ENCODE results near the gene TROAP. TPM values are rescaled to one million over a fixed set of nuclear protein-coding genes. Genes with fewer than 3 reads are reported as not detected.

Gene TROAP
- total and polyA plus RNA-seq, 2 experiments from 2014 or later = 46.4 to 47.5 TPM

- no peak for TF ChIP-seq ETS1 (IDR thresholded peaks at IDR 0.05)
- TF ChIP-seq EZH2 (IDR thresholded peaks at IDR 0.05; ENCODE audit: low read depth, unreplicated experiment) = peak; percentile 74
- H4K20me1 ChIP-seq (replicated peaks; ENCODE audit: insufficient read depth) = peaks cover 18% of the 10 kb centered on the region
These were observed 20.1 kb downstream of the TROAP start for GRCh38 chr12:49342914-49343731.

DNA sequence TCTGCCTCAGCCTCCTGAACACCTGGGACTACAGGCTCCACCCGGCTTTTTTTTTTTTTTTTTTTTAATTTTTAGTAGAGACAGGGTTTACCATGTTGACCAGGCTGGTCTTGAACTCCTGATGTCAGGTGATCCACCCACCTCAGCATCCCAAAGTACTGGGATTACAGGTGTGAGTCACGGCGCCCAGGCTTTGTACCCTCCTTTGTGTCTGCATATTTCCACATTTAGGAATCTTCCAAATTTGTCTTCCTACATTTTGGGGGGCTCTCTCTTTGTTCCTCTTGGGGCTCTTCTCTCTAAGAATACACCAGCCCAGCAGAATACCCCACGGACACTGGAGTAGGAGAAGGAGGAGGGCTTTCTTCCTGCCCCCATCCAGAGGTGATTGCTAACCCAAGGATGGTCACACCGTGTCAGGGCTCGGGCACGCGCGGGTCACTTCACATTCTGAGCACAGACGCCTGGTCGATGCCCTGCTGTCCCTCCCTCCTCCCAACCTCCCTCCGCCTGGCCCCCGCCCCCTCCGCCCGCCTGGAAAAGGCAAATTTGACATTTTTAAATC, 21.5 kb downstream of the TROAP start:
- no peak overlapping the region for H3K27ac ChIP-seq (ENCODE audit: low read depth)
- peaks cover 6% of the 10 kb centered on the region; the same call in 2 of the 3 replicates for H3K9me3 Mint-ChIP-seq
- no peaks in the 10 kb centered on the region for H3K9me2 ChIP-seq (ENCODE audit: insufficient read depth)
- H3K79me2 ChIP-seq (replicated peaks; ENCODE audit: insufficient read depth) = no peaks in the 10 kb centered on the region
- H4K20me1 ChIP-seq (replicated peaks; ENCODE audit: insufficient read depth) = peaks cover 18% of the 10 kb centered on the region
- ATAC-seq (no peak), DNase-seq (ENCODE audit: low spot score) (peak; percentile 17)
- no peaks in the 10 kb centered on the region; the same call in 2 of the 3 replicates for H3K36me3 Mint-ChIP-seq (ENCODE audit: low read depth)
- no peak overlapping the region for H2AFZ ChIP-seq
- TF ChIP-seq POLR2AphosphoS5 (IDR thresholded peaks at IDR 0.05; ENCODE audit: low read depth) (no peak), EZH2phosphoT487 (IDR thresholded peaks at IDR 0.05; ENCODE audit: unreplicated experiment) (no peak), EZH2 (IDR thresholded peaks at IDR 0.05; ENCODE audit: low read depth, unreplicated experiment) (peak; percentile 54)
- TF ChIP-seq, protein P1, sequence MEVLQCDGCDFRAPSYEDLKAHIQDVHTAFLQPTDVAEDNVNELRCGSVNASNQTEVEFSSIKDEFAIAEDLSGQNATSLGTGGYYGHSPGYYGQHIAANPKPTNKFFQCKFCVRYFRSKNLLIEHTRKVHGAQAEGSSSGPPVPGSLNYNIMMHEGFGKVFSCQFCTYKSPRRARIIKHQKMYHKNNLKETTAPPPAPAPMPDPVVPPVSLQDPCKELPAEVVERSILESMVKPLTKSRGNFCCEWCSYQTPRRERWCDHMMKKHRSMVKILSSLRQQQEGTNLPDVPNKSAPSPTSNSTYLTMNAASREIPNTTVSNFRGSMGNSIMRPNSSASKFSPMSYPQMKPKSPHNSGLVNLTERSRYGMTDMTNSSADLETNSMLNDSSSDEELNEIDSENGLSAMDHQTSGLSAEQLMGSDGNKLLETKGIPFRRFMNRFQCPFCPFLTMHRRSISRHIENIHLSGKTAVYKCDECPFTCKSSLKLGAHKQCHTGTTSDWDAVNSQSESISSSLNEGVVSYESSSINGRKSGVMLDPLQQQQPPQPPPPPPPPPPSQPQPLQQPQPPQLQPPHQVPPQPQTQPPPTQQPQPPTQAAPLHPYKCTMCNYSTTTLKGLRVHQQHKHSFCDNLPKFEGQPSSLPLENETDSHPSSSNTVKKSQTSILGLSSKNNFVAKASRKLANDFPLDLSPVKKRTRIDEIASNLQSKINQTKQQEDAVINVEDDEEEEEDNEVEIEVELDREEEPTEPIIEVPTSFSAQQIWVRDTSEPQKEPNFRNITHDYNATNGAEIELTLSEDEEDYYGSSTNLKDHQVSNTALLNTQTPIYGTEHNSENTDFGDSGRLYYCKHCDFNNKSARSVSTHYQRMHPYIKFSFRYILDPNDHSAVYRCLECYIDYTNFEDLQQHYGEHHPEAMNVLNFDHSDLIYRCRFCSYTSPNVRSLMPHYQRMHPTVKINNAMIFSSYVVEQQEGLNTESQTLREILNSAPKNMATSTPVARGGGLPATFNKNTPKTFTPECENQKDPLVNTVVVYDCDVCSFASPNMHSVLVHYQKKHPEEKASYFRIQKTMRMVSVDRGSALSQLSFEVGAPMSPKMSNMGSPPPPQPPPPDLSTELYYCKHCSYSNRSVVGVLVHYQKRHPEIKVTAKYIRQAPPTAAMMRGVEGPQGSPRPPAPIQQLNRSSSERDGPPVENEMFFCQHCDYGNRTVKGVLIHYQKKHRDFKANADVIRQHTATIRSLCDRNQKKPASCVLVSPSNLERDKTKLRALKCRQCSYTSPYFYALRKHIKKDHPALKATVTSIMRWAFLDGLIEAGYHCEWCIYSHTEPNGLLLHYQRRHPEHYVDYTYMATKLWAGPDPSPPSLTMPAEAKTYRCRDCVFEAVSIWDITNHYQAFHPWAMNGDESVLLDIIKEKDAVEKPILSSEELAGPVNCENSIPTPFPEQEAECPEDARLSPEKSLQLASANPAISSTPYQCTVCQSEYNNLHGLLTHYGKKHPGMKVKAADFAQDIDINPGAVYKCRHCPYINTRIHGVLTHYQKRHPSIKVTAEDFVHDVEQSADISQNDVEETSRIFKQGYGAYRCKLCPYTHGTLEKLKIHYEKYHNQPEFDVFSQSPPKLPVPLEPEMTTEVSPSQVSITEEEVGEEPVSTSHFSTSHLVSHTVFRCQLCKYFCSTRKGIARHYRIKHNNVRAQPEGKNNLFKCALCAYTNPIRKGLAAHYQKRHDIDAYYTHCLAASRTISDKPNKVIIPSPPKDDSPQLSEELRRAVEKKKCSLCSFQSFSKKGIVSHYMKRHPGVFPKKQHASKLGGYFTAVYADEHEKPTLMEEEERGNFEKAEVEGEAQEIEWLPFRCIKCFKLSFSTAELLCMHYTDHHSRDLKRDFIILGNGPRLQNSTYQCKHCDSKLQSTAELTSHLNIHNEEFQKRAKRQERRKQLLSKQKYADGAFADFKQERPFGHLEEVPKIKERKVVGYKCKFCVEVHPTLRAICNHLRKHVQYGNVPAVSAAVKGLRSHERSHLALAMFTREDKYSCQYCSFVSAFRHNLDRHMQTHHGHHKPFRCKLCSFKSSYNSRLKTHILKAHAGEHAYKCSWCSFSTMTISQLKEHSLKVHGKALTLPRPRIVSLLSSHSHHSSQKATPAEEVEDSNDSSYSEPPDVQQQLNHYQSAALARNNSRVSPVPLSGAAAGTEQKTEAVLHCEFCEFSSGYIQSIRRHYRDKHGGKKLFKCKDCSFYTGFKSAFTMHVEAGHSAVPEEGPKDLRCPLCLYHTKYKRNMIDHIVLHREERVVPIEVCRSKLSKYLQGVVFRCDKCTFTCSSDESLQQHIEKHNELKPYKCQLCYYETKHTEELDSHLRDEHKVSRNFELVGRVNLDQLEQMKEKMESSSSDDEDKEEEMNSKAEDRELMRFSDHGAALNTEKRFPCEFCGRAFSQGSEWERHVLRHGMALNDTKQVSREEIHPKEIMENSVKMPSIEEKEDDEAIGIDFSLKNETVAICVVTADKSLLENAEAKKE (CRISPR knock-in tag; IDR thresholded peaks at IDR 0.05) = no peak
- H3K27me3 Mint-ChIP-seq (ENCODE audit: insufficient read depth, low read depth, poor library complexity) = peaks cover 97% of the 10 kb centered on the region
- H3K27me3 ChIP-seq (ENCODE audit: insufficient read depth) = peaks cover 99% of the 10 kb centered on the region
- no peaks in the 10 kb centered on the region for H3K36me3 ChIP-seq (ENCODE audit: insufficient read depth)
- peaks cover 37% of the 10 kb centered on the region for H3K4me1 ChIP-seq (ENCODE audit: insufficient read depth)
- no peak overlapping the region for H3K27ac Mint-ChIP-seq
- H3K4me1 Mint-ChIP-seq = peaks cover 44% of the 10 kb centered on the region
- peak overlapping the region; percentile 50; the same call in 2 of the 3 replicates for H3K4me3 Mint-ChIP-seq
- H3F3A ChIP-seq (replicated peaks; ENCODE audit: low read depth) = peaks cover 25% of the 10 kb centered on the region
- H3K4me2 ChIP-seq = peak overlapping the region; percentile 78
- peak overlapping the region; percentile 47 for H3K4me3 ChIP-seq

More at GRCh38 chr12:49342914-49343731, 20.1 kb downstream of the TROAP start:
- Histone ChIP-seq H3K36me3 (ENCODE audit: insufficient read depth) (no peaks in the 10 kb centered on the region), H3K79me2 (replicated peaks; ENCODE audit: insufficient read depth) (no peaks in the 10 kb centered on the region), H3K27me3 (ENCODE audit: insufficient read depth) (peaks cover 99% of the 10 kb centered on the region), H3K4me2 (peak overlapping the region; percentile 76), H3F3A (replicated peaks; ENCODE audit: low read depth) (peaks cover 32% of the 10 kb centered on the region), H3K4me1 (ENCODE audit: insufficient read depth) (peaks cover 51% of the 10 kb centered on the region), H2AFZ (no peak overlapping the region), H3K27ac (ENCODE audit: low read depth) (no peak overlapping the region), H3K9me2 (ENCODE audit: insufficient read depth) (no peaks in the 10 kb centered on the region), H3K4me3 (peak overlapping the region; percentile 85)
- ATAC-seq (no peak), DNase-seq (ENCODE audit: low spot score) (peak; percentile 46)
- Mint-ChIP-seq H3K27me3 (ENCODE audit: insufficient read depth, low read depth, poor library complexity) (peaks cover 98% of the 10 kb centered on the region), H3K9me3 (peaks cover 6% of the 10 kb centered on the region; the same call in 2 of the 3 replicates), H3K4me3 (peak overlapping the region; percentile 70), H3K4me1 (peaks cover 55% of the 10 kb centered on the region), H3K27ac (no peak overlapping the region), H3K36me3 (ENCODE audit: low read depth) (no peaks in the 10 kb centered on the region; the same call in 2 of the 3 replicates)
